Measurements from ENCODE around the gene FREY1.

- TF ChIP-seq CTCF (IDR thresholded peaks at IDR 0.05), result no peak
- TF ChIP-seq POLR2AphosphoS5 (IDR thresholded peaks at IDR 0.05), result no peak
- no peak for TF ChIP-seq POLR2A (IDR thresholded peaks at IDR 0.05)
Observed at GRCh38 chr11:45941285-45941684, 34.2 kb upstream of the FREY1 start.
